Measurements from ENCODE around the gene NCKAP1.

- no peak for TF ChIP-seq POLR2A (IDR thresholded peaks at IDR 0.05)
- TF ChIP-seq, protein P1, sequence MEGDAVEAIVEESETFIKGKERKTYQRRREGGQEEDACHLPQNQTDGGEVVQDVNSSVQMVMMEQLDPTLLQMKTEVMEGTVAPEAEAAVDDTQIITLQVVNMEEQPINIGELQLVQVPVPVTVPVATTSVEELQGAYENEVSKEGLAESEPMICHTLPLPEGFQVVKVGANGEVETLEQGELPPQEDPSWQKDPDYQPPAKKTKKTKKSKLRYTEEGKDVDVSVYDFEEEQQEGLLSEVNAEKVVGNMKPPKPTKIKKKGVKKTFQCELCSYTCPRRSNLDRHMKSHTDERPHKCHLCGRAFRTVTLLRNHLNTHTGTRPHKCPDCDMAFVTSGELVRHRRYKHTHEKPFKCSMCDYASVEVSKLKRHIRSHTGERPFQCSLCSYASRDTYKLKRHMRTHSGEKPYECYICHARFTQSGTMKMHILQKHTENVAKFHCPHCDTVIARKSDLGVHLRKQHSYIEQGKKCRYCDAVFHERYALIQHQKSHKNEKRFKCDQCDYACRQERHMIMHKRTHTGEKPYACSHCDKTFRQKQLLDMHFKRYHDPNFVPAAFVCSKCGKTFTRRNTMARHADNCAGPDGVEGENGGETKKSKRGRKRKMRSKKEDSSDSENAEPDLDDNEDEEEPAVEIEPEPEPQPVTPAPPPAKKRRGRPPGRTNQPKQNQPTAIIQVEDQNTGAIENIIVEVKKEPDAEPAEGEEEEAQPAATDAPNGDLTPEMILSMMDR (IDR thresholded peaks at IDR 0.05) = no peak
These were observed 177.4 kb downstream of the NCKAP1 start for GRCh38 chr2:182860858-182861257.
